HG02884 (cell line): Measurements from ENCODE around the gene ADARB2.

Experiments
- ATAC-seq: cut with Tn5 transposase; IDR thresholded peaks from one replicate; pipeline ENCODE4 v1.9.1; 2021; ENCODE audit warnings: mild to moderate bottlenecking, moderate library complexity; ENCODE audit not compliant: unreplicated experiment

Gene ADARB2

DNA sequence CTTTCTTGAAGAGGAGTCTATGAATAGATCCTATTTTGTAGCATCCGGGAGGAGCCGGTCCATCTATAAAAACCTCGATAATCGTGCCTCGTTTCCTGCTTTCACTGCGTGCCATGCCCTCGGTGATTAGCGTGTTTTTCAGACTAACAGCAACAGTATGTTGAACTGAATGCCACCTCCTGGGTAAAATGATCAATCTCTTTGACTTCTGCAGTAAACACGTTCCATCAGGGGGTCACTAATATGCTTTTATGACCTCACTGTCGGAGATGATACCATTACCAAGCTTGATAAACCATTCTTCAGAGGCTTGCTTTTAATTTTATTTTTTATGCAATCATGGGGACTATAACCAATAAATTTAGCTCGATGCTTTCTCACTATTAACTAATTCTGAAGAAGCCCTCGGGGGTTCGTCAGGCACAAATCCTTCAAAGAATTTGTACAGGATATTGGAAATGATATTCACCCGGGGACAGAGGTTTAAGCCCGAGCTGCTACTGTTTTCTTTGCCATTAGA lies 228.3 kb downstream of the ADARB2 start:
- no peak for ATAC-seq

DNA sequence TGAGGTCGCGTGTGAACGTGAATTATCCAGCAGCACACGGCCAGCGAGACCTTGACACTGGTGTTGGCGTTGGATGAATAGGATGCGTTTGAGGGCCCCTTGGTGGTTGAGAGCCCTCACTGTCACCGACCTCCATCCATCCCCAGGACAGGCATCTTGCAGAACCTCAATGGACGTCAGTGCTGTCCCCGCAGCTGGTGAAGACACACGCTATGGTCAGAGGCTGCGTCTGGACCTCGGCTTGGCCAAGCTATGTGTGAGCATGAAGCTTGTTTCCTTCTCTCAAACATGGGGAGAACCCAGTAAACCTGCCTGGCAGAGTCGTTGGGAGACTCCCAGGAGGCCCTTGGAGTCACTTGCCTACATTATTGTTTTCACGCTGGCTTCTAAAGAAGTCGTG lies 229.2 kb downstream of the ADARB2 start:
- no peak for ATAC-seq

DNA sequence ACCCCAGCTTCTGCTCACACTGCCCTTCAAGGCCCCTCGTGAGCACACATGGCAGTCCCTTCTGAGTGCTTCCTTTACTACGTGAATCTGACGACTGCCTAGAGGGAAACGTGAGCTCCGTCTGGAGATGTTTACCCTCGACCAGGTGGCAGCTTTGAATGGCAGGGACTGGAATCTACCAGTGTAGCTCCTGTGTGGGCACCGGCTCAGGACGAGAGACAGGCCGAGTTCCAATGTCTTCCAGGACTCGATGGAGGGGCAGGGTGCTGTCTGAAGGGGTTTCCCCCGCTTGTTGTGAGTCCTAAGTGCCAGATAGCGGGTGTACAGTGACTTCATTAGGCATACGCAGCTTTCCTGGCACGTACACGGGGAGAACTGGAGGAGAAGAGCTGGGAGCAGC lies 229.9 kb downstream of the ADARB2 start:
- no peak for ATAC-seq

DNA sequence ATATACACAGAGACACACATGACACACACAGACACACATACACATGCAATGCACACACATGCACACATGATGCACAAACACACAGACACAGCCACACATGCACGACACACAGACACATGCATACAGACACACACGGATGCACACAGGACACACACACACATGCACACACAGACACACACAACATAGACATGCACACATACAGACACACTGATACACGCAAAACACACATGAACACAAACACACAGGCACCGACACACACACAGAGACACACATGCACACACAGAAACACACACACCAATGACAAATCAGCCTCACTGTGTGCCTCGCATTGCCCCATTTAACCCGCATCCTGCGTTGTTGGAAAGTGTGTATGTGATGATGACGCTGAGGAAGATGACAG lies 232.4 kb downstream of the ADARB2 start:
- no peak for ATAC-seq

DNA sequence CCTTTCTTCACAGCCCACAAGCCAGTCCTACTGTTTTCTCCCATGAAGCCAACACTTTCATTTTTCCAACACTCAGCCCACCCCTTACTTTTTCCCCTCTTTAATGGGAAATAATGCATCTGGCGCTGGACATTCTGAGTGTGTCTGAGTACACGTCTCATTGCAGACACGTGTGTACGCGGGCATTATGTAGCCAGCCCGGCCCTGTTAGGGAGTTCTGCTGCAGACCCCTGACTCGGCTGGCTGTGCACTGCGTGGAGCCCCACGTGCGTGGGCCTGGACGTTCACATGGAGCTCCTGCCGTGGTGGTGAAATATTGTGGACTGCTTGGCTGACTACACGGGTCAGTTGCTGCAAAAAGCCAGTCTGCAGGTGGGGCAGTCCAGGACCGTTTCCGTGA lies 233.0 kb downstream of the ADARB2 start:
- ATAC-seq, result no peak

DNA sequence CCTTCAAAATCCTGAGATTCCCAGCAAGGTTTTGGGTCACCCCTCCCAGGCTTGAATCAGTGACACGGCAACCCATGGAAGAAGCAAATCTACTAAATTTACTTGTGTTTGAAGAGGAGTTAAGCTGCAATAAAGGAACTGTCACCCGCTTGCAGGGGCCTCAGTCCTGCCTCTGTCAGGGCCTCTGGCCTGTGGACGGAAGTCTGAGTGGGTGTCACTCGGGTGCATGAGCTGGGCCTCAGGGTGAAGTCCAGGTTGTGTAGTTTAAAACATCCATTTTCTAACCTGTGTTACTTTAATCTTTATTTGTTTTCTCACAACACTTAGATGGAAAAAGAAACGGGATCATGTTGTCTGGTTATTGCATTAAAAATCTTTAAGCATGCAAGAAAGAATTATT lies 234.9 kb downstream of the ADARB2 start:
- ATAC-seq, result no peak

DNA sequence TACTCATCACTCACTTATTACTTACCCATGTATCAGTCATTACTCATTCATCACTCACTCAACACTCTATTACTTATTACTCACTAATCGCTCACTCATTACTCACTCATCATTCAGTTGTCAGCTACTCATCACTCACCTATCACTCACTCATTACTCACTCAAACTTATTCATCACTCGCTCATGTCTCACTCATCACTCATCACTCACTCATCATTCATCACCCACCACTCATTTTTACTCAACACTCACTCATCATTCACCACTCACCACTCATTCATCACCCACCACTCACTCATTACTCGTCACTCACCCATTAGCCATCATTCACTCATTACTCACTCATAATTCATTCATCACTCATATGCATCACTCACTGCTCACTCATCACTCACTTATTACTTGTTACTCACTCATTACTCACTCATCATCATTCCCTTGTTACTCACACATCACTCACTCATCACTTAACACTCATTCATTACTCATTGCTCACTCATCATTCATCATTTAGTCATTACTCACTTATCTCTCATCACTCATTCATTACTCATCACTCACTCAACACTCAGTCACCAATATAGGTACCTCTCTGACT lies 237.9 kb downstream of the ADARB2 start:
- ATAC-seq, result no peak

DNA sequence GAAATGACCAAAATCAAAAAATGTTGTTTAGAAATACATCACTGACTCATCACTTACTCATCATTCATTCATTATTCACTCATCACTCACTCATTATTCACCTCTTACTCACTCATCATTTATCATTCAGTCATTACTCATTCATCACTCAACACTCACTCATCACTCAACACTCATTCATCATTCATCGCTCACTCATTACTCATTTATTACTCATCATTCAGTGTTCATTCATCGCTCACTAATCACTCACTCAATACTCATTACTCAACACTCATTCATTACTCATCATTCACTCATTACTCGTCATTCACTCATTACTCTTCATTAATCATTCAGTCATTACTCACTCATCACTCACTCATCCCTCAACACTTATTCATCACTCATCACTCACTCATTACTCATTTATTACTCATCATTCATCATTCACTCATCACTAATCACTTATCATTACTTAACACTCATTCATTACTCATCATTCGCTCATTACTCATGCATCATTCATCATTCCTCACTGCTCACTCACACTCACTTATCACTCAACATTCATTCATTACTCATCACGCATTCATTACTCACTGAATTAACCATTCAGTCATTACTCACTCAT lies 238.5 kb downstream of the ADARB2 start:
- ATAC-seq, result no peak

DNA sequence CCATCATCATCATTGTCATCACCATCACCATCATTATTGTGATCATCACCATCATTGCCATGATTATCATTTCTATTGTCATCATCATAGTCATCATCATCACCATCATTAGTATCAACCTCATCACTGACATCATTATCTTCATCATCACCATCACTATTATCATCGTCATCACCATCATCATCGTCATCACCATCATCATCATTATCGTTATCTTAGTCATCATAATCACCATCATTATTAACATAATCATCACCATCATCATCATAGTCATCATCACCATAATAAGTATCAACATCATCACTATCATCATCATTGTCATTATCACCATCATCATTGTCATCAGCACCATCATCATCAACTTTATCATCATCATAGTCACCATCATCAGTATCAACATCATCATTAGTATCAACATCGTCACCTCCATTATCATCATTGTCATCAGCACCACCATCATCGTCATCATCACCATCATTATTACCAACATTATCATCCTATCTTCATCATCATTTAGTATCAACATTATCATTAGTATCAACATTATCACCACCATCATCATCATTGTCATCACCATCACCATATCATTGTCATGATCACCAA lies 241.3 kb downstream of the ADARB2 start:
- ATAC-seq, result no peak

DNA sequence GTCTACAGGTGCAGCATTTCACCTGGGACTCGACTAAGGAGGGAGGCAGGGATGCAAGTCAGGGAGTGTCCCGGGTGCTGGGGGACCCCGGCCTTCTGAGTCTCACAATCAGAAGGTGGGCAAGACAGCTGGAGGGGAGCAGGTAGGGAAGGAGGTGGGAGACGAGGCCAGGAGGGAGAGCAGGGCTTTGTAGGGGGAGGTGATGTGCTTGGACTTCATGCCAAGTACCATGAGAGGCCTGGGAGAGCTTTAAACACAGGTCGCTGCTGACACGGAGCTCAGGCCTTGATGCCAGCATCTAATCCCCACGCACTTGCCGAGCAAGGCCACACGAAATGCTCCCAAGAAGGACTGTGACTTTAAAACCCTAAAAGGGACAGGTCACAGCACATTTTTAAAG lies 244.7 kb downstream of the ADARB2 start:
- ATAC-seq, result no peak

DNA sequence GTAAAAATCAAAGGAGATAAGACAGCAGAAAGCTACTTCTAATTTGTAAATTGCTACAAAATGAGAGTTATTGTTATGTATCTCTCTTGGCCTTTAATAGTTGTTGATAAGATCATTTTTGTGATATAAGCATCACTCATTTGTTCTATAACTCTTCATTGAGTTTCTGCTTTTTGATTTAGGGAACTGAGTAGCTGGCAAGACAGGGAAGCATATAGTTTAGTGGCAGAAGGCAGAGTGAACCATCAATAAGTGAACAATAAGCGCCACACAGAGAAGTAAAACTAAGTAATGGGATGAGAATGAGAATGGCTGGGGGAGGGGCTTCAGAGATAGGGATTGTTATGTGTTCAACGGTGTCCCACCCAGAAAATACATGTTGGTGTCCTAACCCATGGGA lies 245.4 kb downstream of the ADARB2 start:
- ATAC-seq, result no peak

DNA sequence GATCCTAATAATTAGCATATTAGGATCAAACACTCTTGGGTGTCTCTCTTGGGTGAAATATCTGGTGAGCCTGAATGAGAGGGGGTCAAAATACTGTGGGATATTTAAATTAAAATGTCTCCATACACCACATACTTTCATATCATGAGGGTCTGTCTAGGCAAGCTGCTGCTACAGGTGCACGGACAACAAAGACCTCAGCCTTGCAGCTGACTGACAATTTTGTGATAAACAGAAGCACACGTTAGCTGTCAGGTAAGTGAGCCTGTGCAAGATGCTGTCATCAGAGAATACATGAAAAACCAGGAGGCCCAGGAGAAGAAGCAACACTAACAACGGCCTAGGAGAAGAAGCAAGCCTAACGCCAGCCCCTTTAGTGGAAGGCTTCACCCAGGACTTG lies 247.5 kb downstream of the ADARB2 start:
- ATAC-seq, result no peak

DNA sequence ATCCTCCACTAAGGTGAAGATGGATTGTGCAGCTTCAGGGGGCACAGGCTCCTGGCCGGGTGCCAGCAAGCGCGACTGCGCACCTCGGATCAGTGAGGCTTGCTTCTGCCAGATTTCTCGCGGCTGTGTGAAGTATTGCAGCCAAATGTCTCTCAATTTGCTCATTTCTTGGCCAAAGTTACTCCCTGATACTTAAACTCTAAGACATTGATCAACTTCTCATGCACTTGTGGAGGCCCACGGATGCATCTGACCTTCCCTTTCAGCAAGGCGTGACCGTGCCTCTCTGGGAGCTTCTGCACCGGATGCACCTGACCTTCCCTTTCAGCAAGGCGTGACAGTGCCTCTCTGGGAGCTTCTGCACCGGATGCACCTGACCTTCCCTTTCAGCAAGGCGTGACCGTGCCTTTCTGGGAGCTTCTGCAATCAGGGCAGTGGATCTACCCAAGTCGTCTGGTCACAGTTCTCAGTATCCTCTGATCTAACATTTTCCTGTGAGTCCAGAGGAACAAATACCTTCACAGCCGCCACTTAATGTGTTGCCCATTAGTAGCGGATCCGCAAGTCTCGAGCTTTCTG lies 248.3 kb downstream of the ADARB2 start:
- peak; percentile 93 for ATAC-seq

DNA sequence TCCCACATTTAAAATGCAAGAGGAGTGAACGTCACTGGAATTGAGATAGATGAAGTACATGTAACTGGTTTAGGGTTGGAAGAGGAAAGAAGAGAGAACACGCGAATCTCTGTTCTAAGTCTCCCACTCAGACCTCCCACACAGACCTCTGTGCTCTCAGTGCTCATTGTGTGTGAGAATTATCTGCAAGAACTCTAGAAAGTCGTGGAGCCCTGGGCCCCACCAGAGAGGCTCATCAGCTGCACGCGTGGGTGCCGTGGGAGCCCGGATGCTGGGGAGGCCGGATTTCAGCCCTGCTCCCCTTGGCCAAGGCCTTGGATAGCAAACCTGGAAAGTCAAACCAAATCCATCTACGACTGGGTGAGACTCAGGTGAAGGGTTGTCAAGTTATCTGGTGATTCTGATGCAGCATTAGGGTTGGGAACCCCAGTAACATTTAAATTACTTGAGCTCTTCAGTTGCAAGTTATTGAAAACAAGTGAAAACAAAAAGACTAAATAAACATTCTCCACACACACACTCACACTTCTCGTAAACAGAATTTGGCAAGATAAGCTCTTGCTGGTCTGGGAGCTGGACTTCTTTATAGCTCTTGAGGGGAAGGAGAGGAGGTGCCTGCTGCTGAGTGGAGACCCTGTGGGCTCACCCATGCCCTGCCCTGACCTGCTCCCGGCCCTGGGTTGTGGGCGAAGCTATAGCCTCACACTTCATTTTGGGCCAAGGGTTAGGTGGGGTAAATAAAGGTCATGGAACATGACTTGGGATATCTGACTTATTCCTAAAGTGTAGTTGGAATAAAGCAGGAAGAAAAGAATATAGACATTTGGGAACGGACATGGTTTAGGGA lies 250.3 kb downstream of the ADARB2 start:
- no peak for ATAC-seq

DNA sequence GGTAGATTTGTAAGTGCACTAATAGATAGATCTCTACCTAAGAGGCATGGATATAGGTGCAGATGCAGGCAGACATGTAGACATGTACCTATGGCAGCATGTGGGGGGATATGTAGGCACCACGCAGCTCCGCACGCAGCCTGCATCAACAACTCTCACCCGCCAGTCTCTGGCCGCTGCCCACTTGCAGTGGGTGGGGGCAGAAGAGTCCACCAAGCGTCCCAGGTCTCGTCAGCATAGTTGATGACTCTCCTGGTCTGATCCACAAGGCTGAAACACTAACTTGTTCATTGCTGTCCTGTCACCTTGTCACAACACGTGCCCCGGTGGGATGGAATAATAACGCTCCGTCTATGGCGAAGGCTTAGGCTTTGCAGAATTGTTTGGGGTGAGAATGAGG lies 252.0 kb downstream of the ADARB2 start:
- ATAC-seq, result no peak

DNA sequence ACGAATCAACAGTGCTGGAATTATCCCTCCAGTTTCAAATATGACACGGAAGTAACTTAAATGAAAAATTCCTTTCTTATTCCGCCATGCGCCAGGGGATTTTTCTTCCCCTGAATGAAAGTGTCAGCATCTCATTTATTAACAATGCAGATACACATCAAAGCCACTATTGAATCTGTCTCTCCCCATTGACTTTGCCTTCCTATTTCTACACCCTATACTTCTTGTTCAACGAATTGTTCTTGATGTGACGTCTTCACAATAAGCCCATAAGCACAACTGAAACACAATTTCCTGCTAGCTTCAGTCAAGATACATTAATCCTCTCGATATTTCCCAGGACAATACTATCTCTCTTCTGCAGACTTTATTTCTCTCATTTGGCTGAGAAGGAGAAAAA lies 253.5 kb downstream of the ADARB2 start:
- ATAC-seq, result no peak

DNA sequence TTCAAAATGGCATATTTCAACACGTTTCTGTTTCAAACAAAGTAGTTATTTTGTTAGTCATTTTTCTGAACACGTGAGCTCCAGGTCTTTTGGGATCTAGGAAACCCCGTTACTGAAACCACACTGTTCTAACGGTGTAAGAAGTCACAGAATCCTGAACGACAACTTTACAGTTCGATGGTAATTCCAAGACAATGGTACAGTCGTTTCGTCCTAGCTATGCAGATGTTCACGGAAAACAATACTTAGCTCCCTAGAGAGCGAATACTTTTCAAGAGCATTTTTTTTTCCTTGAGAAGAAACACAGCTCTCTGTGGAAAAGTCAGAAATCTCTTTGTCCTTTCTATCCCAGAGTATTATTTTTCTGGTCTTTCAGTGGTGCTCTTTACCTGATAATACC lies 254.1 kb downstream of the ADARB2 start:
- no peak for ATAC-seq

DNA sequence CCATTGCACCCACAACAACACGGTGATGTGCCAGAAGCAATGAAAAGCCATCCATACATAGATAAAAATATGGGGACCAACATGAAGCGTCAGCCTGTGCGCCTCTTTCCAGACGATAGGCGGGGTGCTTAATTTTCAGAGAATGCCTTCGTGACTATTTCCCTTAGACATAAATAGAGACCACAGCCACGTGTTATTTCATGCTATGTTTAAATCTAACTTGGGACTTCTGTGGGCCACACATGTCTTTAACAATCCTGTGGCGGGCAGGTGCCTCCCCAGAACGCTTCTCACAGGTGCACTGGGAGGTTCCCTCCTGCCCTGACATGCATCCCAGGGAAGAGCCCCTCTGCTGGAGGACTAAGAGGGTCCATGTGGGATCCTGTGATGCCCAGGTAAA lies 259.7 kb downstream of the ADARB2 start:
- ATAC-seq, result no peak

DNA sequence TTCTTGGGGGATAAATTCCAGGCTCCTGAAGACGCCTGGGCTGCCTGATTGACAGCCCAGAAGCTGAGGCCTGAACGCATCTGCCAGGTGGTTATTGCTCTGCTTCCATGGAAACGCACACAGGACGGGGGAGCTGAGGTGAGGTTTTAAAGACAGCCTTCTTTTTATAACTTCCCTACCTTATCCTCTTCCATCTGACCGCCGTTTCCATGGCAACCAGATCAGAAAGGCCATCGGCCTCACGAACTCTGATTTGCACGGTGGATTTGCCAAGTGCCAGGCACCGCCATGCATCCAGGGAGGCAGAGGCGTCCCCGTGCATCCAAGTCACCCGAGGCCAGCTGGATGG lies 260.9 kb downstream of the ADARB2 start:
- ATAC-seq, result no peak

DNA sequence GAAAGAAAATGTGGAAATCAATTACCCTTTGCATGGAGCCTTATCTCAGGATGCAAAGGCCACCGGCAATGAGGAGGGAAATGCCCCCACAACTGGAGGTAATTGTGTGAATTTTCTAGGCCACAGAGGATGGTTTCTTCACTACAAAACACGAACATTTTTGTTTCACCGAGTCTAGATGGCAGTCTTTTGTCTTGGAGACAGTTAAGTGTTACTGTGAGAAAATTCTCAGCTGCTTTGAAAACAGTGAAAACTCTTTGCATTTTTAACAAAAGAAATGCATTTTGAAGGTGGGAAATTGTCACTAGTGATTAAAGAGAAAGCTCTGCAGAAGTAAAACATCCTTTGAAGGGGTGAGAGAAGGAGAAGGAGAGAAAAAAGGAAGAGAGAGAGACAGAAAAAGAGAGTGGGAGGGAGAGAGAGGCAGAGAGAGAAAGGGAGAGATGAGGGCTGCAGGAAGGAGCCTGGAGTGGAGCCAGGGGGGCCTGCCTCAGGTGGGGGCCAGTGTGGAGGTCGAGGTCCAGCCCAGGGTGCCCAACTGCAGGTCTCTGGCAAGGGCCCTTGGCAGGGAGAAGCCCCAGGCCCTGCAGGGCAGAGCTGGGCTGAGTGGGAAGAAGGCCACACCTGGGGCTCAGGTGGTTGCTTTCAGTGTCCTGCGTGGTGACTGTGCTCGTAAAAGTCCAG lies 261.4 kb downstream of the ADARB2 start:
- no peak for ATAC-seq

DNA sequence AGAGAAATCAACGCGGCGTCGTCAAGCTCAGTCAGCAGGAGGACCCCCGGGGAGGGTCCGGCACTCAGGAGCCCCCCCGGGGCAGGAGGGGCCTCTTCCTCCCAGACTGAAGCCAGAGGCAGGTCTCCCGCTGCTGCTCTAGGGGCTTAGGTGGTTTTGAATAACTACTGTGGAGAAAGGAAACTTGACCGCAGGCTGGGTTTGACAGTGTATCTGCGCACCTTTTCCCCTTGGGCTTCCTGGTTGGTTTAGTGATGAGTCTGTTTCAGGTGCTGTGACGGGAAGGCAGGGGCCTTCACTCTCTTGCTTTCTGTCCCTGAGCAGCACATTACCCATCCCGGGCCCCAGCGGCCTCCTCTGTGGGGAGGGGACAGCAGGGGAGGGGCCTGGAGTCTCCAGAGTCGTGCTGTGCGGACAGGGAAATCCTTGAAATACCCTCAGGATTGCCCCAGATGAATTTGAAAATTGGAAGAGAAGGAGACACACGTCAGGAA lies 262.2 kb downstream of the ADARB2 start:
- ATAC-seq, result no peak
